Chondrocyte (in vitro differentiated cells): ENCODE data around the gene CAMKK1. TPM values are rescaled to one million over a fixed set of nuclear protein-coding genes. Genes with fewer than 3 reads are reported as not detected.

Experiments
- DNase-seq: peaks from one replicate; pipeline ENCODE4 v3.0.0; 2021; ENCODE audit warnings: mixed read lengths, low spot score
- H3K27ac Mint-ChIP-seq: one replicate; pipeline ENCODE4 v1.8.0; 2021; ENCODE audit warnings: mild to moderate bottlenecking, moderate library complexity, mixed read lengths; ENCODE audit not compliant: unreplicated experiment
- H3K27me3 Mint-ChIP-seq: 2 replicates; pipeline ENCODE4 v1.8.0; 2021; ENCODE audit warnings: low read depth, mixed read lengths
- H3K36me3 Mint-ChIP-seq: 2 replicates; pipeline ENCODE4 v1.8.0; 2021; ENCODE audit warnings: low read depth, mixed read lengths
- H3K4me1 Mint-ChIP-seq: 2 replicates; pipeline ENCODE4 v1.8.0; 2021; ENCODE audit warnings: low read depth, mild to moderate bottlenecking, mixed read lengths
- H3K4me3 Mint-ChIP-seq: one replicate; pipeline ENCODE4 v1.8.0; 2021; ENCODE audit warnings: mild to moderate bottlenecking, moderate library complexity, mixed read lengths; ENCODE audit not compliant: unreplicated experiment
- H3K9me3 Mint-ChIP-seq: 2 replicates; pipeline ENCODE4 v1.8.0; 2021; ENCODE audit warnings: low read depth, mixed read lengths
- CTCF ChIP-seq: fragments of 200-600 bp; sonication (generic); IDR thresholded peaks from 2 replicates; pipeline ENCODE4 v1.5.0; 2021; ENCODE audit warnings: antibody characterized with exemption, mild to moderate bottlenecking, moderate library complexity
- total RNA-seq: library from RNA; stranded (reverse); gene quantifications from 3 replicates; pipeline ENCODE4 v1.2.1, GENCODE V29; 2021

The CAMKK1 gene
- total RNA-seq, 1 donor from 2014 or later = 5.1 TPM

DNA sequence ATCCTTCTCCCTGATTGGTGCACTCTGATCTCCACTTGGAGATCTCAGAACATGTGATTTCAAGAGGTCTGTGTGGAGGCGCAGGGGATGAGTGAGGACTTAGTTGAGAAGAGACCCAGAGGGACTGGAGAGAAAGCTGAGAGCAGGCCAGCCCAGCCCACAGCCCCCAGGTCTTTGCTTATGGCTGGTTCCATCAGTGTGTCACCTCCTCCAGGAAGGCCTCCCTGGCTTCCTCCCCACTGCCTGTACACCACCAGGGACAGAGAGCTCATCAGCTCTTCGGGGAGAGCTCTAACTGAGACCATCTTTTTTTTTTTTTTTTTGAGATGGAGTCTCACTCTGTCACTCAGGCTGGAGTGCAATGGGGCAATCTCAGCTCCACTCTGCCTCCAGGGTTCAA, 20.0 kb upstream of the CAMKK1 start:
- Mint-ChIP-seq H3K9me3 (no peaks in the 10 kb centered on the region), H3K27ac (no peak overlapping the region), H3K27me3 (no peaks in the 10 kb centered on the region), H3K4me3 (no peak overlapping the region), H3K36me3 (no peaks in the 10 kb centered on the region), H3K4me1 (no peaks in the 10 kb centered on the region)
- DNase-seq = no peak
- TF ChIP-seq CTCF = no peak

- H3K27me3 Mint-ChIP-seq = no peaks in the 10 kb centered on the region
- H3K4me3 Mint-ChIP-seq = no peak overlapping the region
- no peak overlapping the region for H3K27ac Mint-ChIP-seq
- no peaks in the 10 kb centered on the region for H3K4me1 Mint-ChIP-seq
- no peaks in the 10 kb centered on the region for H3K36me3 Mint-ChIP-seq
- no peak for TF ChIP-seq CTCF
- no peaks in the 10 kb centered on the region for H3K9me3 Mint-ChIP-seq
- DNase-seq = no peak
Measured at GRCh38 chr17:3911271-3912053, 18.6 kb upstream of the CAMKK1 start.

GRCh38 chr17:3910420-3911270, 17.8 kb upstream of the CAMKK1 start:
- no peaks in the 10 kb centered on the region for H3K36me3 Mint-ChIP-seq
- DNase-seq = no peak
- H3K4me1 Mint-ChIP-seq = no peaks in the 10 kb centered on the region
- no peak overlapping the region for H3K27ac Mint-ChIP-seq
- TF ChIP-seq CTCF = no peak
- no peak overlapping the region for H3K4me3 Mint-ChIP-seq
- H3K27me3 Mint-ChIP-seq = no peaks in the 10 kb centered on the region
- H3K9me3 Mint-ChIP-seq = no peaks in the 10 kb centered on the region

GRCh38 chr17:3909257-3909656, 16.4 kb upstream of the CAMKK1 start:
- no peak overlapping the region for H3K4me3 Mint-ChIP-seq
- no peak for TF ChIP-seq CTCF
- no peaks in the 10 kb centered on the region for H3K27me3 Mint-ChIP-seq
- no peaks in the 10 kb centered on the region for H3K36me3 Mint-ChIP-seq
- no peaks in the 10 kb centered on the region for H3K4me1 Mint-ChIP-seq
- no peak for DNase-seq
- H3K27ac Mint-ChIP-seq = no peak overlapping the region
- H3K9me3 Mint-ChIP-seq = no peaks in the 10 kb centered on the region

DNA sequence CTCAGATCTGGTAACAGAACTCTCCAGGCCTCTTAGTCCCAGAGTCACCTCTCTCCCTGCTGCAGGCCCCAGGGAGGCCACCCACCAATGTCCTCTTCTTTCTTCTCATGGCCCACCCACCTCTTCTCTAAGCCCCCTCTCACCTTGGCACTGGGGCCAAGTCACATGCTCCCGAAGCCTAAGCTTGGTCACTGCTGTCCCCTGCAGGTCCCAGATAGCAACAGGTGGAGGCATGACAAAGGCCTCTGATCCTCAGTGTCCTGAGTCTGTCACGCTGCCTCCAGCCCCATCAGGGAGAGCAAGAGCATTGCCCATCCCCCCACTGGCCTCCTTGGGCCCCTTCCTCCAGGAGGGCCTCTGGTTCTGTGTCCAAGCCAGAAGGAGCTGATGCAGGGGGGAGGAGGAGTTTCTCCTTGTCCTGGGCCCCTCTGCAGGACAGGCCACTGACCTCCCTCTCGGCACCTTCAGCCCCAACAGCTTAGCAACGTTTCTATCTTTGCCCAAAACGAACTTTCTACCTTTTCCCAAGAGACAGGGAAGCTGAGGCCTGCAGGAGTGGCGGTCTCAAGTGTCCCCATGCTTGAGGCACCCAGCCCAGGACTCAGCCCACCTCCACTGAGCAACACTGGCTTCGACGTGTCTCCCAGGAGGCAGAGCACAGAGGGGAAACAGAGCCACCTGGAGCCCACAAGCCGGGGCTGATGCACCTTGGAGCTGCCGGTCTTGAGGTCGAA, 14.8 kb upstream of the CAMKK1 start:
- TF ChIP-seq CTCF = peak; percentile 54
- no peaks in the 10 kb centered on the region for H3K27me3 Mint-ChIP-seq
- H3K36me3 Mint-ChIP-seq = no peaks in the 10 kb centered on the region
- H3K4me1 Mint-ChIP-seq = no peaks in the 10 kb centered on the region
- H3K4me3 Mint-ChIP-seq = no peak overlapping the region
- no peak overlapping the region for H3K27ac Mint-ChIP-seq
- no peak for DNase-seq
- H3K9me3 Mint-ChIP-seq = no peaks in the 10 kb centered on the region
